Hepatocyte (in vitro differentiated cells): ENCODE results near the gene GCLM.

Source experiments
- CTCF ChIP-seq: fragments of 200-600 bp; sonication (generic); IDR thresholded peaks from 2 replicates; pipeline ENCODE4 v1.5.1; 2016; ENCODE audit warnings: antibody characterized with exemption, mild to moderate bottlenecking; ENCODE audit not compliant: poor library complexity
- EZH2phosphoT487 ChIP-seq: fragments of 200-600 bp; sonication (generic); IDR thresholded peaks from one replicate; pipeline ENCODE4 v1.6.1; 2018; ENCODE audit warnings: antibody characterized with exemption, mild to moderate bottlenecking, low read depth, moderate library complexity; ENCODE audit not compliant: unreplicated experiment, severe bottlenecking

DNA sequence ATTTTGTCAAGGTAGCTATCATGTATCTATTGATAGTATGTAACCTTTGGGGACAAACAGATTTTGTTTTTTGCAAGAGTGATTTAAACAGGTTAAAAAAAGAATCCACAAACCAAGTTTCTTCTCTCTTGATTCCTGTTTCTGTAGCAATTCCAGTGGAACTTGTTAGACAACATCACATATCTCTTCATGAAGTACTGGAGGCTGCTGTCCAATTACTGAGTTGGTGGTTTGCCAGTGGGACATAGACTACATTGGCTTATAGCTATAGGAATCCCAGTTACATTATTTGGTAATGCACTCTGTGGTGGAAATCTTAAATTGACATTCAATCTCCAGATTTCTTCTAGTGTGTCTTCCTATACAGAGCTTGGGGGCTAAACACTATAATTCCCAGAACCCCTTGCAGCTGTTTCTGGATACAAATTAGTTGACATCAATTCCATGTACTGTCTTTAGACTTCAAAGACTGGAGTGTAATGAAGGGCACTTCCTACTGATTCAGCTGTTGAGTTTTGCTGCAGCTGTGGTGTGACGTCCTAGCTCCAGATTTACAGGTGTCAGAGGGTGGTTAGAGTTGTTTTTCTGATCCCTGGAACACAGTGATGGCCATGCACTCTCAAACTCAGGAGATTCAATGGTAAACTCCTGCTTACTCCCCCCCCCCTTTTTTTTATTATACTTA, 29.4 kb upstream of the GCLM start:
- TF ChIP-seq CTCF (no peak), EZH2phosphoT487 (no peak)
